GM12878 (cell line): ENCODE data around the gene CCDC9B. TPM values are rescaled to one million over a fixed set of nuclear protein-coding genes. Genes with fewer than 3 reads are reported as not detected.

ENCODE experiments used
- ATAC-seq: fragments of 200-7000 bp; cut with Tn5 transposase; 3 replicates; pipeline ENCODE4 v1.9.1; 2020; ENCODE audit warnings: mild to moderate bottlenecking, moderate library complexity
- BruUV-seq: library from RNA; stranded (reverse); fragments of 400-500 nt; replicated peaks from 2 replicates; lab custom pipeline; 2021; lab: Mats Ljungman, UMichigan
- CTCF ChIA-PET: fragments of 300-600 bp; sonication (Branson Sonifier 250); formaldehyde crosslinking; extraction: SDS; loops from one replicate; lab custom pipeline; 2021; ENCODE audit warnings: inconsistent platforms; lab: Yijun Ruan, JAX
- POLR2A ChIA-PET: fragments of 350-600 bp; formaldehyde crosslinking; extraction: SDS; loops from one replicate; lab custom pipeline; 2021; ENCODE audit warnings: inconsistent platforms; lab: Charles Lee
- RAD21 ChIA-PET: fragments of 300-600 bp; sonication (Branson Sonifier 250); formaldehyde crosslinking; loops from one replicate; lab custom pipeline; 2023; ENCODE audit warnings: antibody characterized with exemption; ENCODE audit not compliant: unreplicated experiment; lab: Charles Lee
- SMC1A ChIA-PET: fragments of 300-600 bp; sonication (Branson Sonifier 250); formaldehyde crosslinking; loops from one replicate; lab custom pipeline; 2023; ENCODE audit not compliant: unreplicated experiment, uncharacterized antibody; lab: Charles Lee
- DNase-seq: peaks from one replicate; pipeline ENCODE4 v3.0.0-alpha.2; 2011; ENCODE audit warnings: low read depth, low spot score
- FAIRE-seq: peaks from 3 replicates; lab custom pipeline; 2011; peaks lifted over from hg19 to GRCh38; lab: Jason Lieb, UNC
- H2AFZ ChIP-seq: 2 replicates; pipeline ENCODE4 v1.6.0; 2011; ENCODE audit warnings: low read depth, low read length, control low read depth; ENCODE audit not compliant: control insufficient read depth
- H3K27ac ChIP-seq: 2 replicates; pipeline ENCODE4 v1.5.1; 2011; ENCODE audit warnings: control low read depth; ENCODE audit not compliant: control insufficient read depth, insufficient read depth
- H3K27me3 ChIP-seq, 2 experiments: replicated peaks in 1 of 2; 2 replicates each; pipeline versions ENCODE4 v1.6.0 to v1.6.1; 2011; ENCODE audit warnings: low read length in 1 of 2; ENCODE audit not compliant: control insufficient read depth in 2 of 2, insufficient read depth in 2 of 2
- H3K36me3 ChIP-seq, 2 experiments: 2 replicates each; pipeline ENCODE4 v1.5.1; 2011; ENCODE audit warnings: low read length in 1 of 2; ENCODE audit not compliant: control insufficient read depth in 2 of 2, insufficient read depth in 2 of 2
- H3K4me1 ChIP-seq: 2 replicates; pipeline ENCODE4 v1.6.1; 2011; ENCODE audit warnings: mild to moderate bottlenecking, low read length, moderate library complexity, mixed read lengths; ENCODE audit not compliant: control insufficient read depth, insufficient read depth
- H3K4me2 ChIP-seq: 2 replicates; pipeline ENCODE4 v1.6.0; 2011; ENCODE audit warnings: control low read depth; ENCODE audit not compliant: control insufficient read depth, insufficient read depth
- H3K4me3 ChIP-seq: fragments of 200-600 bp; sonication (generic); 2 replicates; pipeline ENCODE4 v1.5.1; 2016
- H3K79me2 ChIP-seq: 2 replicates; pipeline ENCODE4 v1.6.0; 2011; ENCODE audit warnings: low read length; ENCODE audit not compliant: control insufficient read depth, insufficient read depth
- H3K9ac ChIP-seq: 2 replicates; pipeline ENCODE4 v1.8.0; 2011; ENCODE audit warnings: low read length, control low read depth, mixed read lengths; ENCODE audit not compliant: control insufficient read depth, insufficient read depth
- H3K9me3 ChIP-seq: replicated peaks from 3 replicates; pipeline ENCODE4 v1.5.1; 2011; ENCODE audit warnings: mild to moderate bottlenecking, low read length; ENCODE audit not compliant: control insufficient read depth, insufficient read depth
- H4K20me1 ChIP-seq: 2 replicates; pipeline ENCODE4 v1.6.0; 2011; ENCODE audit not compliant: control insufficient read depth, insufficient read depth
- CTCF ChIP-seq, 3 experiments: IDR thresholded peaks in 2 of 3; conservative IDR thresholded peaks in 1 of 3; 2 replicates each; pipeline ENCODE4 v1.5.1; 2011; ENCODE audit warnings: low read depth in 3 of 3, low read length in 3 of 3, mild to moderate bottlenecking in 3 of 3, control low read depth in 2 of 3, moderate library complexity in 2 of 3, inconsistent platforms in 1 of 3, mixed read lengths in 1 of 3; ENCODE audit not compliant: control insufficient read depth in 2 of 3, insufficient read depth in 1 of 3; ENCODE audit errors: extremely low read depth in 1 of 3
- ETV6 ChIP-seq, 2 experiments: fragments of 450-650 bp in 1 of 2; IDR thresholded peaks in 1 of 2; conservative IDR thresholded peaks in 1 of 2; 2 replicates each; pipeline ENCODE4 v1.6.1; 2014; ENCODE audit warnings: antibody characterized with exemption in 1 of 2, borderline replicate concordance in 1 of 2, low read depth in 1 of 2, mild to moderate bottlenecking in 1 of 2, moderate library complexity in 1 of 2
- NFYA ChIP-seq: IDR thresholded peaks from 2 replicates; pipeline ENCODE4 v1.6.1; 2011; ENCODE audit warnings: low read depth, mild to moderate bottlenecking, low read length, improper control_type of control experiment, borderline replicate concordance
- WGBS: methylation state at CpG from one replicate; pipeline ENCODE4 v1.1.6; 2016; ENCODE audit warnings: low lambda C conversion rate; ENCODE audit not compliant: insufficient replicate concordance, insufficient coverage; ENCODE audit errors: missing lambda C conversion rate; 5-methylcytosine and 5-hydroxymethylcytosine counted together
- in situ Hi-C: fragments of 300-500 bp; cut with MboI; formaldehyde crosslinking; loops from 9 replicates; pipeline ENCODE4 v1.14.3; 2018; ENCODE audit warnings: mixed read lengths
- intact Hi-C: fragments of 100-400 bp; cut with micrococcal nuclease; formaldehyde crosslinking; loops from one replicate; pipeline ENCODE4 v1.14.2; 2022; ENCODE audit not compliant: unreplicated experiment
- polyA plus RNA-seq, 11 experiments: library from polyadenylated mRNA; depleted of rRNA in 4 of 11; unstranded in 6 of 11; stranded (reverse) in 5 of 11; fragments of >200 nt; fragmentation: Nextera tagmentation in 4 of 11; fragmentation: Illumina TruSeq in 1 of 11; extraction: Ambion mirVana in 4 of 11; extraction: Trizol in 1 of 11; gene quantifications; 1 replicate in 1 of 11; 2 replicates in 10 of 11; pipeline versions ENCODE4 v1.2.1 to v1.2.3, GENCODE V29; 2011 to 2016; ENCODE audit warnings: inconsistent platforms in 2 of 11, missing spikeins in 2 of 11, low read depth in 1 of 11
- total RNA-seq, 4 experiments: library from RNA; depleted of rRNA in 3 of 4; stranded (reverse); fragments of >200 nt in 3 of 4; fragmentation: Illumina TruSeq in 1 of 4; extraction: Trizol in 1 of 4; gene quantifications; 2 replicates each; pipeline versions ENCODE4 v1.2.1 to v1.2.3, GENCODE V29; 2013 to 2021

Gene CCDC9B
- total and polyA plus RNA-seq, 10 of the 15 experiments (the other 5 are each of a cell fraction or from before 2014, with no cell fraction given): 0.01 to 0.08 (median 0.03) TPM; not detected in 6

GRCh38 chr15:40354408-40355171 lies 13.9 kb upstream of the CCDC9B start:
- no peaks in the 10 kb centered on the region for H3K36me3 ChIP-seq
- H3K27ac ChIP-seq: no peak overlapping the region
- intact Hi-C loops: no loop called here
- H3K79me2 ChIP-seq: no peaks in the 10 kb centered on the region
- H3K27me3 ChIP-seq: peaks cover 0 to 4% of the 10 kb centered on the region in 2 experiments; a peak in 2 of 4 replicates
- peaks cover 5% of the 10 kb centered on the region; the same call in 1 of the 2 replicates for H3K4me1 ChIP-seq
- DNase-seq: no peak
- SMC1A ChIA-PET: no interaction called here
- ATAC-seq: peak; percentile 35; the same call in 1 of the 3 replicates
- H3K4me3 ChIP-seq: no peak overlapping the region
- 10% methylated on average over 8 of the region's 9 CpGs for WGBS
- no peak overlapping the region for H3K9ac ChIP-seq
- CTCF ChIA-PET: interaction anchor here (0.6 to 1.8 kb wide), 6 partner anchors 10 to 110 kb away, joined by 3 to 7 read pairs (median 3); no protein-coding TSS in a partner anchor
- TF ChIP-seq ETV6 (conservative IDR thresholded peaks at IDR 0.05 in 1 of 2, IDR thresholded peaks at IDR 0.05 in 1 of 2; ENCODE audit: borderline replicate concordance in 1 of 2, low read depth in 1 of 2) (no peak), CTCF (IDR thresholded peaks at IDR 0.05 in 2 of 3, conservative IDR thresholded peaks at IDR 0.05 in 1 of 3; ENCODE audit: control insufficient read depth in 2 of 3, extremely low read depth in 1 of 3, insufficient read depth in 1 of 3, low read depth in 3 of 3, low read length in 3 of 3) (peak; percentile 16 to 44 (median 26); a peak in 4 of 6 replicates), NFYA (no peak)
- POLR2A ChIA-PET: no interaction called here
- no TSS peak for BruUV-seq
- no peaks in the 10 kb centered on the region for H4K20me1 ChIP-seq
- RAD21 ChIA-PET: interaction anchor here (1.4 kb wide), 1 partner anchor 75 kb away, joined by 4 read pairs; no protein-coding TSS in a partner anchor
- no peaks in the 10 kb centered on the region for H3K9me3 ChIP-seq
- in situ Hi-C loops: loop anchor here (5.0 kb wide), 1 partner anchor 47 kb away; the partner anchor contains the start of gene PLCB2
- FAIRE-seq: no peak
- H2AFZ ChIP-seq: no peak overlapping the region
- H3K4me2 ChIP-seq: no peak overlapping the region
